CD4-positive, alpha-beta T cell treated with Interleukin-12 subunit alpha and Interleukin-12 subunit beta, for 1 hour (primary cell): ENCODE results near the gene SRD5A3.

Experiments
- DNase-seq: peaks from one replicate; pipeline ENCODE4 v3.0.0-alpha.2; 2020

The SRD5A3 gene

GRCh38 chr4:55380576-55380975 lies 34.5 kb downstream of the SRD5A3 start:
- DNase-seq: no peak

- DNase-seq: no peak
Observed at GRCh38 chr4:55381502-55381901, 35.5 kb downstream of the SRD5A3 start.

GRCh38 chr4:55382488-55383003 lies 36.5 kb downstream of the SRD5A3 start:
- no peak for DNase-seq

GRCh38 chr4:55385201-55385649 lies 39.2 kb downstream of the SRD5A3 start:
- no peak for DNase-seq

- peak; percentile 12 for DNase-seq
Observed at GRCh38 chr4:55386073-55386472, 40.0 kb downstream of the SRD5A3 start.

- DNase-seq: no peak
Observed at GRCh38 chr4:55386840-55387239, 40.8 kb downstream of the SRD5A3 start.

GRCh38 chr4:55393461-55394320 lies 47.6 kb downstream of the SRD5A3 start:
- no peak for DNase-seq

GRCh38 chr4:55395218-55395528 lies 49.1 kb downstream of the SRD5A3 start:
- DNase-seq: no peak

GRCh38 chr4:55395529-55396307 lies 49.7 kb downstream of the SRD5A3 start, which contains the start of gene TMEM165:
TSS of gene TMEM165 (plus strand) at chr4:55395957. CDS start at chr4:55396190, 233 bp downstream.
- DNase-seq: peak; percentile 89

GRCh38 chr4:55396308-55397125 lies 50.5 kb downstream of the SRD5A3 start:
- DNase-seq: peak; percentile 26

- no peak for DNase-seq
Observed at GRCh38 chr4:55397126-55397436, 51.0 kb downstream of the SRD5A3 start.

- DNase-seq: no peak
Observed at GRCh38 chr4:55397520-55398321, 51.7 kb downstream of the SRD5A3 start.

GRCh38 chr4:55398461-55398860 lies 52.4 kb downstream of the SRD5A3 start:
- DNase-seq: no peak

GRCh38 chr4:55398966-55399365 lies 52.9 kb downstream of the SRD5A3 start:
- DNase-seq: no peak

- no peak for DNase-seq
Observed at GRCh38 chr4:55399581-55399980, 53.5 kb downstream of the SRD5A3 start.

- no peak for DNase-seq
Observed at GRCh38 chr4:55405073-55405472, 59.0 kb downstream of the SRD5A3 start.

- no peak for DNase-seq
Observed at GRCh38 chr4:55406545-55406944, 60.5 kb downstream of the SRD5A3 start.

GRCh38 chr4:55407119-55407518 lies 61.1 kb downstream of the SRD5A3 start:
- no peak for DNase-seq

GRCh38 chr4:55407764-55408163 lies 61.7 kb downstream of the SRD5A3 start:
- no peak for DNase-seq

GRCh38 chr4:55409468-55410171 lies 63.6 kb downstream of the SRD5A3 start:
- peak; percentile 10 for DNase-seq

- DNase-seq: no peak
Observed at GRCh38 chr4:55410431-55410830, 64.4 kb downstream of the SRD5A3 start.

GRCh38 chr4:55411621-55412020 lies 65.6 kb downstream of the SRD5A3 start:
- DNase-seq: no peak
